ENCODE data around the gene NCAM1.

- TF ChIP-seq BCL11A (tag by site-specific recombination; IDR thresholded peaks at IDR 0.05; ENCODE audit: low read depth), result 0 out of 2 replicates have a peak, but pooled peaks have one; percentile 21
- no peak for TF ChIP-seq ZNF426 (tag by site-specific recombination; IDR thresholded peaks at IDR 0.05)
- peak; percentile 35; the same call in 1 of the 2 replicates for TF ChIP-seq OVOL3 (tag by site-specific recombination; IDR thresholded peaks at IDR 0.05)
- TF ChIP-seq, protein P1, sequence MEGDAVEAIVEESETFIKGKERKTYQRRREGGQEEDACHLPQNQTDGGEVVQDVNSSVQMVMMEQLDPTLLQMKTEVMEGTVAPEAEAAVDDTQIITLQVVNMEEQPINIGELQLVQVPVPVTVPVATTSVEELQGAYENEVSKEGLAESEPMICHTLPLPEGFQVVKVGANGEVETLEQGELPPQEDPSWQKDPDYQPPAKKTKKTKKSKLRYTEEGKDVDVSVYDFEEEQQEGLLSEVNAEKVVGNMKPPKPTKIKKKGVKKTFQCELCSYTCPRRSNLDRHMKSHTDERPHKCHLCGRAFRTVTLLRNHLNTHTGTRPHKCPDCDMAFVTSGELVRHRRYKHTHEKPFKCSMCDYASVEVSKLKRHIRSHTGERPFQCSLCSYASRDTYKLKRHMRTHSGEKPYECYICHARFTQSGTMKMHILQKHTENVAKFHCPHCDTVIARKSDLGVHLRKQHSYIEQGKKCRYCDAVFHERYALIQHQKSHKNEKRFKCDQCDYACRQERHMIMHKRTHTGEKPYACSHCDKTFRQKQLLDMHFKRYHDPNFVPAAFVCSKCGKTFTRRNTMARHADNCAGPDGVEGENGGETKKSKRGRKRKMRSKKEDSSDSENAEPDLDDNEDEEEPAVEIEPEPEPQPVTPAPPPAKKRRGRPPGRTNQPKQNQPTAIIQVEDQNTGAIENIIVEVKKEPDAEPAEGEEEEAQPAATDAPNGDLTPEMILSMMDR (tag by site-specific recombination; IDR thresholded peaks at IDR 0.05), result no peak
- no peak for TF ChIP-seq ZNF175 (tag by site-specific recombination; IDR thresholded peaks at IDR 0.05)
- no peak for TF ChIP-seq ZNF510 (tag by site-specific recombination; IDR thresholded peaks at IDR 0.05; ENCODE audit: insufficient replicate concordance)
- TF ChIP-seq, protein P2, sequence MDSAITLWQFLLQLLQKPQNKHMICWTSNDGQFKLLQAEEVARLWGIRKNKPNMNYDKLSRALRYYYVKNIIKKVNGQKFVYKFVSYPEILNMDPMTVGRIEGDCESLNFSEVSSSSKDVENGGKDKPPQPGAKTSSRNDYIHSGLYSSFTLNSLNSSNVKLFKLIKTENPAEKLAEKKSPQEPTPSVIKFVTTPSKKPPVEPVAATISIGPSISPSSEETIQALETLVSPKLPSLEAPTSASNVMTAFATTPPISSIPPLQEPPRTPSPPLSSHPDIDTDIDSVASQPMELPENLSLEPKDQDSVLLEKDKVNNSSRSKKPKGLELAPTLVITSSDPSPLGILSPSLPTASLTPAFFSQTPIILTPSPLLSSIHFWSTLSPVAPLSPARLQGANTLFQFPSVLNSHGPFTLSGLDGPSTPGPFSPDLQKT (IDR thresholded peaks at IDR 0.05; ENCODE audit: borderline replicate concordance, low read depth, low read length), result no peak
- no peak for TF ChIP-seq ZNF514 (tag by site-specific recombination; IDR thresholded peaks at IDR 0.05)
- TF ChIP-seq ZFHX2 (tag by site-specific recombination; conservative IDR thresholded peaks at IDR 0.05), result no peak
- TF ChIP-seq ZNF24 (tag by site-specific recombination; IDR thresholded peaks at IDR 0.05), result no peak
- TF ChIP-seq ZNF121 (tag by site-specific recombination; IDR thresholded peaks at IDR 0.05), result no peak
- TF ChIP-seq, protein P3, sequence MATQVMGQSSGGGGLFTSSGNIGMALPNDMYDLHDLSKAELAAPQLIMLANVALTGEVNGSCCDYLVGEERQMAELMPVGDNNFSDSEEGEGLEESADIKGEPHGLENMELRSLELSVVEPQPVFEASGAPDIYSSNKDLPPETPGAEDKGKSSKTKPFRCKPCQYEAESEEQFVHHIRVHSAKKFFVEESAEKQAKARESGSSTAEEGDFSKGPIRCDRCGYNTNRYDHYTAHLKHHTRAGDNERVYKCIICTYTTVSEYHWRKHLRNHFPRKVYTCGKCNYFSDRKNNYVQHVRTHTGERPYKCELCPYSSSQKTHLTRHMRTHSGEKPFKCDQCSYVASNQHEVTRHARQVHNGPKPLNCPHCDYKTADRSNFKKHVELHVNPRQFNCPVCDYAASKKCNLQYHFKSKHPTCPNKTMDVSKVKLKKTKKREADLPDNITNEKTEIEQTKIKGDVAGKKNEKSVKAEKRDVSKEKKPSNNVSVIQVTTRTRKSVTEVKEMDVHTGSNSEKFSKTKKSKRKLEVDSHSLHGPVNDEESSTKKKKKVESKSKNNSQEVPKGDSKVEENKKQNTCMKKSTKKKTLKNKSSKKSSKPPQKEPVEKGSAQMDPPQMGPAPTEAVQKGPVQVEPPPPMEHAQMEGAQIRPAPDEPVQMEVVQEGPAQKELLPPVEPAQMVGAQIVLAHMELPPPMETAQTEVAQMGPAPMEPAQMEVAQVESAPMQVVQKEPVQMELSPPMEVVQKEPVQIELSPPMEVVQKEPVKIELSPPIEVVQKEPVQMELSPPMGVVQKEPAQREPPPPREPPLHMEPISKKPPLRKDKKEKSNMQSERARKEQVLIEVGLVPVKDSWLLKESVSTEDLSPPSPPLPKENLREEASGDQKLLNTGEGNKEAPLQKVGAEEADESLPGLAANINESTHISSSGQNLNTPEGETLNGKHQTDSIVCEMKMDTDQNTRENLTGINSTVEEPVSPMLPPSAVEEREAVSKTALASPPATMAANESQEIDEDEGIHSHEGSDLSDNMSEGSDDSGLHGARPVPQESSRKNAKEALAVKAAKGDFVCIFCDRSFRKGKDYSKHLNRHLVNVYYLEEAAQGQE (tag by site-specific recombination; IDR thresholded peaks at IDR 0.05), result no peak
Observed at GRCh38 chr11:112961751-112962578, 745 bp downstream of the NCAM1 start.

Measured in HEK293 (cell line).